ES-I3 (cell line): Measurements from ENCODE around the gene PLCH1.

Source experiments
- H3K36me3 ChIP-seq: 2 replicates; pipeline ENCODE4 v1.6.1; 2013; ENCODE audit warnings: mild to moderate bottlenecking, low read length, control low read depth, moderate library complexity; ENCODE audit not compliant: insufficient read depth
- H3K4me1 ChIP-seq: 2 replicates; pipeline ENCODE4 v1.6.1; 2013; ENCODE audit warnings: mild to moderate bottlenecking, control low read depth, low read length; ENCODE audit not compliant: insufficient read depth
- H3K9ac ChIP-seq: 2 replicates; pipeline ENCODE4 v1.6.1; 2013; ENCODE audit warnings: low read depth, mild to moderate bottlenecking, low read length, moderate library complexity
- H3K9me3 ChIP-seq: 2 replicates; pipeline ENCODE4 v1.6.1; 2013; ENCODE audit warnings: mild to moderate bottlenecking, low read length, moderate library complexity; ENCODE audit not compliant: control insufficient read depth, insufficient read depth

Gene PLCH1

GRCh38 chr3:155385896-155386625 is 358.8 kb downstream of the PLCH1 start:
- Histone ChIP-seq H3K4me1 (no peaks in the 10 kb centered on the region), H3K9ac (no peak overlapping the region), H3K9me3 (no peaks in the 10 kb centered on the region), H3K36me3 (no peaks in the 10 kb centered on the region)

GRCh38 chr3:155382396-155383042 is 362.4 kb downstream of the PLCH1 start:
- no peak overlapping the region for H3K9ac ChIP-seq
- H3K4me1 ChIP-seq: no peaks in the 10 kb centered on the region
- no peaks in the 10 kb centered on the region for H3K36me3 ChIP-seq
- H3K9me3 ChIP-seq: no peaks in the 10 kb centered on the region

GRCh38 chr3:155377847-155378246 is 367.0 kb downstream of the PLCH1 start:
- Histone ChIP-seq H3K4me1 (no peaks in the 10 kb centered on the region), H3K9ac (no peak overlapping the region), H3K9me3 (no peaks in the 10 kb centered on the region), H3K36me3 (no peaks in the 10 kb centered on the region)

- Histone ChIP-seq H3K9me3 (no peaks in the 10 kb centered on the region), H3K36me3 (no peaks in the 10 kb centered on the region), H3K9ac (no peak overlapping the region), H3K4me1 (no peaks in the 10 kb centered on the region)
Measured at GRCh38 chr3:155377071-155377470, 367.8 kb downstream of the PLCH1 start.

GRCh38 chr3:155372281-155372680 is 372.6 kb downstream of the PLCH1 start:
- Histone ChIP-seq H3K36me3 (no peaks in the 10 kb centered on the region), H3K4me1 (peaks cover 36% of the 10 kb centered on the region), H3K9me3 (no peaks in the 10 kb centered on the region), H3K9ac (no peak overlapping the region)

- no peaks in the 10 kb centered on the region for H3K36me3 ChIP-seq
- H3K4me1 ChIP-seq: peaks cover 39% of the 10 kb centered on the region
- no peak overlapping the region for H3K9ac ChIP-seq
- no peaks in the 10 kb centered on the region for H3K9me3 ChIP-seq
Measured at GRCh38 chr3:155370764-155371503, 373.9 kb downstream of the PLCH1 start.

- Histone ChIP-seq H3K36me3 (no peaks in the 10 kb centered on the region), H3K9me3 (no peaks in the 10 kb centered on the region), H3K9ac (no peak overlapping the region), H3K4me1 (peaks cover 39% of the 10 kb centered on the region)
Measured at GRCh38 chr3:155370198-155370597, 374.7 kb downstream of the PLCH1 start.

- Histone ChIP-seq H3K9ac (no peak overlapping the region), H3K4me1 (peaks cover 39% of the 10 kb centered on the region), H3K9me3 (peaks cover 2% of the 10 kb centered on the region; the same call in 1 of the 2 replicates), H3K36me3 (no peaks in the 10 kb centered on the region)
Measured at GRCh38 chr3:155369735-155370134, 375.1 kb downstream of the PLCH1 start.

GRCh38 chr3:155369244-155369643 is 375.6 kb downstream of the PLCH1 start:
- H3K4me1 ChIP-seq: peaks cover 40% of the 10 kb centered on the region
- no peaks in the 10 kb centered on the region for H3K36me3 ChIP-seq
- no peak overlapping the region for H3K9ac ChIP-seq
- H3K9me3 ChIP-seq: peaks cover 2% of the 10 kb centered on the region; the same call in 1 of the 2 replicates

GRCh38 chr3:155368786-155369185 is 376.1 kb downstream of the PLCH1 start:
- Histone ChIP-seq H3K9ac (no peak overlapping the region), H3K9me3 (peaks cover 2% of the 10 kb centered on the region; the same call in 1 of the 2 replicates), H3K4me1 (peaks cover 44% of the 10 kb centered on the region), H3K36me3 (no peaks in the 10 kb centered on the region)

- peaks cover 49% of the 10 kb centered on the region for H3K4me1 ChIP-seq
- H3K9ac ChIP-seq: no peak overlapping the region
- H3K9me3 ChIP-seq: peaks cover 2% of the 10 kb centered on the region; the same call in 1 of the 2 replicates
Measured at GRCh38 chr3:155367506-155367905, 377.4 kb downstream of the PLCH1 start.

GRCh38 chr3:155365178-155365783 is 379.6 kb downstream of the PLCH1 start:
- Histone ChIP-seq H3K9me3 (peaks cover 2% of the 10 kb centered on the region; the same call in 1 of the 2 replicates), H3K36me3 (no peaks in the 10 kb centered on the region), H3K9ac (no peak overlapping the region), H3K4me1 (peaks cover 46% of the 10 kb centered on the region)

More at GRCh38 chr3:155367506-155367905, 377.4 kb downstream of the PLCH1 start:
- no peaks in the 10 kb centered on the region for H3K36me3 ChIP-seq

- no peaks in the 10 kb centered on the region for H3K36me3 ChIP-seq
- no peak overlapping the region for H3K9ac ChIP-seq
- H3K9me3 ChIP-seq: peaks cover 2% of the 10 kb centered on the region; the same call in 1 of the 2 replicates
- H3K4me1 ChIP-seq: peaks cover 43% of the 10 kb centered on the region
Measured at GRCh38 chr3:155364492-155364891, 380.4 kb downstream of the PLCH1 start.

GRCh38 chr3:155363690-155364070 is 381.2 kb downstream of the PLCH1 start:
- Histone ChIP-seq H3K4me1 (peaks cover 37% of the 10 kb centered on the region), H3K36me3 (no peaks in the 10 kb centered on the region), H3K9ac (no peak overlapping the region)

More at GRCh38 chr3:155363690-155364070, 381.2 kb downstream of the PLCH1 start:
- peaks cover 2% of the 10 kb centered on the region; the same call in 1 of the 2 replicates for H3K9me3 ChIP-seq
